ENCODE measurements around the gene CEBPB.

The CEBPB gene

DNA sequence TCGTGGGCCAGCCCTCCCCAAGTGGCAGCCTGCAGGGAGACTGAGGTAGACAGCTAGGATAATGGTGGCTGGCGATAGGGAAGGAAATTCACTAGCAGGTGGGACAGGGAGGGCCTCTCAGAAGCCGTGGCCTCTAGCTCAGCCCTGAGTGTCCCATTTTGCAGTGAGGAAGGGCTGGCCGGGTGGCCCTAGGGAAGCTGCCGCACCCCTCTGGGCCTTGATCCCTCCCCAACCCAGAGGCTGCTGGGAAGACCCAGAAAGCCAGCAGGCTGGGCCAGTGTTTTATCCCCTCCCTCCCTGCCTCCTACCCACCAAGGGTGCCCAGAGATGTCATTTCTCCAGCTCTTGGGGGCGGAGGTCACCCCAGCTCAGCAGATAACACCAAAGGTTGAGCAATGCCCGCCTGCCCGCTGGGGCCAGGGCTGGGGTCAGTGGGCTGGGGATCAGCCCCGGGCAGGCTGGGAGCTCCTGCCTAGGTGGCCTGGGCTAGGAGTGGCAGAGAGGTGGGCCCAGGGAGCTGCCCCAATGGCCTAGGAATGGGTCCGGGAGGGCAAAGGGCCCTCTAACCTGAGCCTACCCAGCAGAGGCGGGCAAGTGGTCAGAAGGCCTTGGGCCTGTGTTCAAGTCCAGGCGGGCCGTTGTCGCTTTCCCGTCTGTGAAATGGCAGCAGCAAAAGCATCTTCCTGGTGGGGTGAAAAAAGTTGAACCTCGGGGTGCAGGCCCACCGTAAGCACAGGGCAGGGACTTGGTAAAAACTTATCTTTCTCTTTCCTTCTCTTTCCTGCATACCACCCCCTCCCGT, 1.6 kb upstream of the CEBPB start:
- H4K20me1 ChIP-seq (ENCODE audit: insufficient read depth, low read length): no peaks in the 10 kb centered on the region
- no peaks in the 10 kb centered on the region for H3K9me2 ChIP-seq (replicated peaks; ENCODE audit: insufficient read depth, low read length)
- H3K4me2 ChIP-seq (ENCODE audit: low read depth, low read length): no peak overlapping the region
- no peak overlapping the region for H3K27ac ChIP-seq (ENCODE audit: low read length)
- H3K9me3 ChIP-seq (replicated peaks; ENCODE audit: insufficient read depth, low read length): no peaks in the 10 kb centered on the region
- no peak for TF ChIP-seq EZH2phosphoT487 (IDR thresholded peaks at IDR 0.05; ENCODE audit: low read length)
- TF ChIP-seq, protein P1, sequence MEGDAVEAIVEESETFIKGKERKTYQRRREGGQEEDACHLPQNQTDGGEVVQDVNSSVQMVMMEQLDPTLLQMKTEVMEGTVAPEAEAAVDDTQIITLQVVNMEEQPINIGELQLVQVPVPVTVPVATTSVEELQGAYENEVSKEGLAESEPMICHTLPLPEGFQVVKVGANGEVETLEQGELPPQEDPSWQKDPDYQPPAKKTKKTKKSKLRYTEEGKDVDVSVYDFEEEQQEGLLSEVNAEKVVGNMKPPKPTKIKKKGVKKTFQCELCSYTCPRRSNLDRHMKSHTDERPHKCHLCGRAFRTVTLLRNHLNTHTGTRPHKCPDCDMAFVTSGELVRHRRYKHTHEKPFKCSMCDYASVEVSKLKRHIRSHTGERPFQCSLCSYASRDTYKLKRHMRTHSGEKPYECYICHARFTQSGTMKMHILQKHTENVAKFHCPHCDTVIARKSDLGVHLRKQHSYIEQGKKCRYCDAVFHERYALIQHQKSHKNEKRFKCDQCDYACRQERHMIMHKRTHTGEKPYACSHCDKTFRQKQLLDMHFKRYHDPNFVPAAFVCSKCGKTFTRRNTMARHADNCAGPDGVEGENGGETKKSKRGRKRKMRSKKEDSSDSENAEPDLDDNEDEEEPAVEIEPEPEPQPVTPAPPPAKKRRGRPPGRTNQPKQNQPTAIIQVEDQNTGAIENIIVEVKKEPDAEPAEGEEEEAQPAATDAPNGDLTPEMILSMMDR (IDR thresholded peaks at IDR 0.05; ENCODE audit: low read length): no peak
- no peak for TF ChIP-seq EZH2 (optimal IDR thresholded peaks at IDR 0.05; ENCODE audit: low read depth, low read length)
- H3K4me3 ChIP-seq (ENCODE audit: low read length): no peak overlapping the region
- peaks cover 8% of the 10 kb centered on the region; the same call in 1 of the 2 replicates for H3K4me1 ChIP-seq (ENCODE audit: low read length)
- peaks cover 19% of the 10 kb centered on the region for H3K79me2 ChIP-seq (ENCODE audit: low read length)
- H3F3A ChIP-seq (ENCODE audit: insufficient read depth, low read length): 0 out of 2 replicates have a peak, but pooled peaks cover 6% of the 10 kb centered on the region
- DNase-seq: no peak
- H3K27me3 ChIP-seq (replicated peaks; ENCODE audit: insufficient read depth, low read length): peaks cover 19% of the 10 kb centered on the region
- no peak overlapping the region for H2AFZ ChIP-seq (ENCODE audit: low read length)
- no peak overlapping the region for H3K9ac ChIP-seq (ENCODE audit: low read length)
- H3K36me3 ChIP-seq (replicated peaks; ENCODE audit: insufficient read depth, low read length): 0 out of 2 replicates have a peak, but pooled peaks cover 3% of the 10 kb centered on the region

DNA sequence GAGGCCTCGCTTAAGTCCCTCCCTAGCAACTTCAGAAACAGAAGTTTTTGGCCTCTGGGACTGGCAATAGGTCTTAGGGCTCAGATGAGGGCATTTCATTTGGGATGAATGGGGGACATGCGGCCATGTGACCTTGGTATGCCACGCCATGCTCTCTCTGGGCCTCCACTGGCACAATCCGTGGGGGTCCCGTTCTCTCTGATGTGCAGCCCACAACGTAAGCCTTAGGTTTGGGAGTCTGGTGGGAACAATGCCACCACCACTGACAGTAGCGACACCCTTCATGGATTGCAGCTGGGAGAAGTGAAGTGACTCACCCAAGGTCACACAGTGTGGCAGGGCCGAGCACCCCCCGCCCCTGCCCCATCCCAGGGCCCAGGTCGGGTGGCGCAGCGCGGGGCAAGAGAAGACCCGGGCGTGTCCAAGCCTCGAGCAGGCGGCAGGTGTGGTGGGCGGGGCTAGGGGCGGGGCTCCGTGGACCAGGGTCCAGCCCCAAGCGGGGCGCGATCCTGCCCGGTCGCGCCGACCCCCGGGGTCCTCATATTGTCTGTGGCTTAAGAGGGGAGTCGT, 864 bp upstream of the CEBPB start:
- Histone ChIP-seq H3K27ac (ENCODE audit: low read length) (no peak overlapping the region), H3K4me3 (ENCODE audit: low read length) (peak overlapping the region; percentile 78), H3K9me3 (replicated peaks; ENCODE audit: insufficient read depth, low read length) (no peaks in the 10 kb centered on the region), H3F3A (ENCODE audit: insufficient read depth, low read length) (0 out of 2 replicates have a peak, but pooled peaks cover 11% of the 10 kb centered on the region), H2AFZ (ENCODE audit: low read length) (peak overlapping the region; percentile 91), H3K4me2 (ENCODE audit: low read depth, low read length) (peak overlapping the region; percentile 90), H3K9me2 (replicated peaks; ENCODE audit: insufficient read depth, low read length) (no peaks in the 10 kb centered on the region), H3K79me2 (ENCODE audit: low read length) (peaks cover 23% of the 10 kb centered on the region), H3K4me1 (ENCODE audit: low read length) (peaks cover 8% of the 10 kb centered on the region; the same call in 1 of the 2 replicates), H3K36me3 (replicated peaks; ENCODE audit: insufficient read depth, low read length) (0 out of 2 replicates have a peak, but pooled peaks cover 3% of the 10 kb centered on the region), H3K9ac (ENCODE audit: low read length) (peak overlapping the region; percentile 40; the same call in 1 of the 2 replicates), H3K27me3 (replicated peaks; ENCODE audit: insufficient read depth, low read length) (peaks cover 12% of the 10 kb centered on the region), H4K20me1 (ENCODE audit: insufficient read depth, low read length) (no peaks in the 10 kb centered on the region)
- TF ChIP-seq EZH2 (optimal IDR thresholded peaks at IDR 0.05; ENCODE audit: low read depth, low read length) (no peak), EZH2phosphoT487 (IDR thresholded peaks at IDR 0.05; ENCODE audit: low read length) (no peak)
- TF ChIP-seq, protein P1 (IDR thresholded peaks at IDR 0.05; ENCODE audit: low read length): no peak
- peak; percentile 55 for DNase-seq

DNA sequence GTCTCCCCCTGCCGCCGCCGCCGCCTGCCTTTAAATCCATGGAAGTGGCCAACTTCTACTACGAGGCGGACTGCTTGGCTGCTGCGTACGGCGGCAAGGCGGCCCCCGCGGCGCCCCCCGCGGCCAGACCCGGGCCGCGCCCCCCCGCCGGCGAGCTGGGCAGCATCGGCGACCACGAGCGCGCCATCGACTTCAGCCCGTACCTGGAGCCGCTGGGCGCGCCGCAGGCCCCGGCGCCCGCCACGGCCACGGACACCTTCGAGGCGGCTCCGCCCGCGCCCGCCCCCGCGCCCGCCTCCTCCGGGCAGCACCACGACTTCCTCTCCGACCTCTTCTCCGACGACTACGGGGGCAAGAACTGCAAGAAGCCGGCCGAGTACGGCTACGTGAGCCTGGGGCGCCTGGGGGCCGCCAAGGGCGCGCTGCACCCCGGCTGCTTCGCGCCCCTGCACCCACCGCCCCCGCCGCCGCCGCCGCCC, 474 bp downstream of the CEBPB start:
- Histone ChIP-seq H3K79me2 (ENCODE audit: low read length) (peaks cover 23% of the 10 kb centered on the region), H3F3A (ENCODE audit: insufficient read depth, low read length) (0 out of 2 replicates have a peak, but pooled peaks cover 11% of the 10 kb centered on the region), H3K4me1 (ENCODE audit: low read length) (peaks cover 8% of the 10 kb centered on the region; the same call in 1 of the 2 replicates), H3K9ac (ENCODE audit: low read length) (peak overlapping the region; percentile 89), H3K9me3 (replicated peaks; ENCODE audit: insufficient read depth, low read length) (no peaks in the 10 kb centered on the region), H3K27ac (ENCODE audit: low read length) (peak overlapping the region; percentile 82; the same call in 1 of the 2 replicates), H2AFZ (ENCODE audit: low read length) (peak overlapping the region; percentile 72), H3K4me2 (ENCODE audit: low read depth, low read length) (peak overlapping the region; percentile 66; the same call in 1 of the 2 replicates), H3K4me3 (ENCODE audit: low read length) (peak overlapping the region; percentile 78), H4K20me1 (ENCODE audit: insufficient read depth, low read length) (no peaks in the 10 kb centered on the region), H3K36me3 (replicated peaks; ENCODE audit: insufficient read depth, low read length) (0 out of 2 replicates have a peak, but pooled peaks cover 3% of the 10 kb centered on the region), H3K27me3 (replicated peaks; ENCODE audit: insufficient read depth, low read length) (no peaks in the 10 kb centered on the region), H3K9me2 (replicated peaks; ENCODE audit: insufficient read depth, low read length) (no peaks in the 10 kb centered on the region)
- TF ChIP-seq EZH2phosphoT487 (IDR thresholded peaks at IDR 0.05; ENCODE audit: low read length) (no peak), EZH2 (optimal IDR thresholded peaks at IDR 0.05; ENCODE audit: low read depth, low read length) (no peak)
- TF ChIP-seq, protein P1 (IDR thresholded peaks at IDR 0.05; ENCODE audit: low read length): no peak
- DNase-seq: peak; percentile 61
